ENCODE measurements around the gene SNTG2. TPM values are rescaled to one million over a fixed set of nuclear protein-coding genes. Genes with fewer than 3 reads are reported as not detected.
"Not testable (repeated sequence)": the region's sequence is repeated elsewhere in the genome, so short reads cannot be mapped to it uniquely, and the experiment has no call there.

SNTG2 gene
- polyA plus RNA-seq, 2 donors, result 0.26 to 0.33 TPM

- 69 to 74% methylated on average over 2 of the region's 2 CpGs for WGBS, 2 donors
- H3K27me3 ChIP-seq (ENCODE audit: control insufficient read depth in 1 of 2, insufficient read depth in 2 of 2, low read length in 2 of 2), result no peaks in the 10 kb centered on the region
- no peaks in the 10 kb centered on the region for H3K36me3 ChIP-seq (ENCODE audit: control insufficient read depth in 2 of 2, insufficient read depth in 2 of 2, low read length in 1 of 2)
- H3K27ac ChIP-seq (ENCODE audit: low read depth in 2 of 2, low read length in 1 of 2), result no peak overlapping the region
- H3K9me3 ChIP-seq (ENCODE audit: control insufficient read depth in 2 of 2, insufficient read depth in 1 of 2, low read depth in 1 of 2, low read length in 1 of 2), result peaks cover 0 to 2% of the 10 kb centered on the region in 2 donors
- H3K4me1 ChIP-seq (ENCODE audit: control insufficient read depth in 2 of 2, insufficient read depth in 2 of 2, low read length in 1 of 2), result no peaks in the 10 kb centered on the region
- no peak overlapping the region for H3K4me3 ChIP-seq (ENCODE audit: low read depth in 1 of 2, low read length in 2 of 2)
These were observed 455.8 kb downstream of the SNTG2 start for GRCh38 chr2:1406434-1406833.

- H3K4me3 ChIP-seq (ENCODE audit: low read depth in 1 of 2, low read length in 2 of 2), result no peak overlapping the region
- no peaks in the 10 kb centered on the region for H3K36me3 ChIP-seq (ENCODE audit: control insufficient read depth in 2 of 2, insufficient read depth in 2 of 2, low read length in 1 of 2)
- no peaks in the 10 kb centered on the region for H3K4me1 ChIP-seq (ENCODE audit: control insufficient read depth in 2 of 2, insufficient read depth in 2 of 2, low read length in 1 of 2)
- H3K27me3 ChIP-seq (ENCODE audit: control insufficient read depth in 1 of 2, insufficient read depth in 2 of 2, low read length in 2 of 2), result no peaks in the 10 kb centered on the region
- 80% methylated on average over 16 of the region's 16 CpGs for WGBS, 2 donors
- peaks cover 0 to under 1% of the 10 kb centered on the region in 2 donors for H3K9me3 ChIP-seq (ENCODE audit: control insufficient read depth in 2 of 2, insufficient read depth in 1 of 2, low read depth in 1 of 2, low read length in 1 of 2)
- no peak overlapping the region for H3K27ac ChIP-seq (ENCODE audit: low read depth in 2 of 2, low read length in 1 of 2)
These were observed 457.5 kb downstream of the SNTG2 start for GRCh38 chr2:1407950-1408675.

- Histone ChIP-seq H3K36me3 (ENCODE audit: control insufficient read depth in 2 of 2, insufficient read depth in 2 of 2, low read length in 1 of 2) (no peaks in the 10 kb centered on the region), H3K9me3 (ENCODE audit: control insufficient read depth in 2 of 2, insufficient read depth in 1 of 2, low read depth in 1 of 2, low read length in 1 of 2) (no peaks in the 10 kb centered on the region), H3K4me1 (ENCODE audit: control insufficient read depth in 2 of 2, insufficient read depth in 2 of 2, low read length in 1 of 2) (no peaks in the 10 kb centered on the region), H3K4me3 (ENCODE audit: low read depth in 1 of 2, low read length in 2 of 2) (no peak within 1 kb of the TSS), H3K27me3 (ENCODE audit: control insufficient read depth in 1 of 2, insufficient read depth in 2 of 2, low read length in 2 of 2) (no peaks in the 10 kb centered on the region), H3K27ac (ENCODE audit: low read depth in 2 of 2, low read length in 1 of 2) (no peak within 1 kb of the TSS)
- WGBS, 2 donors, result 89 to 94% methylated on average over 15 of the region's 15 CpGs
These were observed 462.6 kb downstream of the SNTG2 start, which contains the start of gene TPO for GRCh38 chr2:1413156-1413710. TSS of gene TPO (plus strand) at chr2:1413463. CDS start at chr2:1414409, 946 bp downstream.

GRCh38 chr2:1414121-1414520 is 463.5 kb downstream of the SNTG2 start:
- 82 to 89% methylated on average over 13 of the region's 13 CpGs for WGBS, 2 donors

GRCh38 chr2:1414901-1415300 is 464.3 kb downstream of the SNTG2 start:
- H3K4me3 ChIP-seq (ENCODE audit: low read depth in 1 of 2, low read length in 2 of 2); H3K27ac ChIP-seq (ENCODE audit: low read depth in 2 of 2, low read length in 1 of 2); H3K36me3 ChIP-seq (ENCODE audit: control insufficient read depth in 2 of 2, insufficient read depth in 2 of 2, low read length in 1 of 2); H3K27me3 ChIP-seq (ENCODE audit: control insufficient read depth in 1 of 2, insufficient read depth in 2 of 2, low read length in 2 of 2); H3K9me3 ChIP-seq (ENCODE audit: control insufficient read depth in 2 of 2, insufficient read depth in 1 of 2, low read depth in 1 of 2, low read length in 1 of 2); H3K4me1 ChIP-seq (ENCODE audit: control insufficient read depth in 2 of 2, insufficient read depth in 2 of 2, low read length in 1 of 2): not testable (repeated sequence)
- WGBS, 2 donors, result 77 to 80% methylated on average over 11 of the region's 11 CpGs

More at GRCh38 chr2:1414121-1414520, 463.5 kb downstream of the SNTG2 start:
- no peaks in the 10 kb centered on the region for H3K4me1 ChIP-seq (ENCODE audit: control insufficient read depth in 2 of 2, insufficient read depth in 2 of 2, low read length in 1 of 2)
- no peak overlapping the region for H3K27ac ChIP-seq (ENCODE audit: low read depth in 2 of 2, low read length in 1 of 2)
- H3K36me3 ChIP-seq (ENCODE audit: control insufficient read depth in 2 of 2, insufficient read depth in 2 of 2, low read length in 1 of 2), result no peaks in the 10 kb centered on the region
- no peak overlapping the region for H3K4me3 ChIP-seq (ENCODE audit: low read depth in 1 of 2, low read length in 2 of 2)
- no peaks in the 10 kb centered on the region for H3K9me3 ChIP-seq (ENCODE audit: control insufficient read depth in 2 of 2, insufficient read depth in 1 of 2, low read depth in 1 of 2, low read length in 1 of 2)
- no peaks in the 10 kb centered on the region for H3K27me3 ChIP-seq (ENCODE audit: control insufficient read depth in 1 of 2, insufficient read depth in 2 of 2, low read length in 2 of 2)

- H3K4me1 ChIP-seq (ENCODE audit: control insufficient read depth in 2 of 2, insufficient read depth in 2 of 2, low read length in 1 of 2), result no peaks in the 10 kb centered on the region
- H3K4me3 ChIP-seq (ENCODE audit: low read depth in 1 of 2, low read length in 2 of 2), result no peak overlapping the region
- no peak overlapping the region for H3K27ac ChIP-seq (ENCODE audit: low read depth in 2 of 2, low read length in 1 of 2)
- no peaks in the 10 kb centered on the region for H3K9me3 ChIP-seq (ENCODE audit: control insufficient read depth in 2 of 2, insufficient read depth in 1 of 2, low read depth in 1 of 2, low read length in 1 of 2)
- WGBS, 2 donors, result 72 to 86% methylated on average over 4 to 6 of the region's 6 CpGs
- no peaks in the 10 kb centered on the region for H3K27me3 ChIP-seq (ENCODE audit: control insufficient read depth in 1 of 2, insufficient read depth in 2 of 2, low read length in 2 of 2)
- no peaks in the 10 kb centered on the region for H3K36me3 ChIP-seq (ENCODE audit: control insufficient read depth in 2 of 2, insufficient read depth in 2 of 2, low read length in 1 of 2)
These were observed 464.9 kb downstream of the SNTG2 start for GRCh38 chr2:1415501-1415900.
